Glomerular visceral epithelial cell (primary cell): ENCODE results near the gene MED13L.

Experiments used
- DNase-seq: peaks from one replicate; pipeline ENCODE4 v3.0.0-alpha.2; 2016; ENCODE audit errors: extremely low spot score

The MED13L gene

GRCh38 chr12:115973968-115974724, 303.3 kb downstream of the MED13L start:
- DNase-seq = no peak

- no peak for DNase-seq
Measured at GRCh38 chr12:115973066-115973465, 304.4 kb downstream of the MED13L start.

GRCh38 chr12:115972241-115972640, 305.3 kb downstream of the MED13L start:
- DNase-seq = no peak

GRCh38 chr12:115968211-115968610, 309.3 kb downstream of the MED13L start:
- no peak for DNase-seq

GRCh38 chr12:115966376-115966775, 311.1 kb downstream of the MED13L start:
- DNase-seq = no peak

GRCh38 chr12:115964626-115965025, 312.9 kb downstream of the MED13L start:
- no peak for DNase-seq

- DNase-seq = no peak
Measured at GRCh38 chr12:115964214-115964613, 313.3 kb downstream of the MED13L start.

GRCh38 chr12:115962216-115962615, 315.3 kb downstream of the MED13L start:
- peak; percentile 80 for DNase-seq

- peak; percentile 16 for DNase-seq
Measured at GRCh38 chr12:115960868-115961802, 316.4 kb downstream of the MED13L start.

GRCh38 chr12:115957686-115958290, 319.7 kb downstream of the MED13L start:
- no peak for DNase-seq

GRCh38 chr12:115956659-115957058, 320.8 kb downstream of the MED13L start:
- DNase-seq = no peak

GRCh38 chr12:115956236-115956635, 321.3 kb downstream of the MED13L start:
- DNase-seq = no peak

- DNase-seq = no peak
Measured at GRCh38 chr12:115953450-115953849, 324.0 kb downstream of the MED13L start.

GRCh38 chr12:115953031-115953430, 324.5 kb downstream of the MED13L start:
- DNase-seq = no peak

GRCh38 chr12:115950959-115951358, 326.5 kb downstream of the MED13L start:
- DNase-seq = no peak

GRCh38 chr12:115949675-115950074, 327.8 kb downstream of the MED13L start:
- DNase-seq = no peak

GRCh38 chr12:115947696-115948062, 329.8 kb downstream of the MED13L start:
- DNase-seq = no peak

- no peak for DNase-seq
Measured at GRCh38 chr12:115946867-115947695, 330.4 kb downstream of the MED13L start.

GRCh38 chr12:115946092-115946491, 331.4 kb downstream of the MED13L start:
- no peak for DNase-seq

- no peak for DNase-seq
Measured at GRCh38 chr12:115945491-115945885, 332.0 kb downstream of the MED13L start.

- no peak for DNase-seq
Measured at GRCh38 chr12:115944837-115945490, 332.5 kb downstream of the MED13L start.
